Osteoblast (primary cell): ENCODE measurements around the gene CTLA4. TPM values are rescaled to one million over a fixed set of nuclear protein-coding genes. Genes with fewer than 3 reads are reported as not detected.

Experiments
- DNase-seq: peaks from one replicate; pipeline ENCODE4 v3.0.0; 2011; ENCODE audit warnings: low spot score, mixed read lengths; ENCODE audit not compliant: insufficient read length; ENCODE audit errors: missing footprints
- H2AFZ ChIP-seq: 2 replicates; pipeline ENCODE4 v1.6.0; 2011; ENCODE audit warnings: mild to moderate bottlenecking, low read length
- H3K27ac ChIP-seq: 2 replicates; pipeline ENCODE4 v1.5.1; 2011; ENCODE audit warnings: mild to moderate bottlenecking, low read depth, low read length, moderate library complexity
- H3K27me3 ChIP-seq: 2 replicates; pipeline ENCODE4 v1.6.0; 2012; ENCODE audit warnings: mild to moderate bottlenecking, control low read depth, inconsistent platforms, low read length, moderate library complexity; ENCODE audit not compliant: insufficient read depth
- H3K36me3 ChIP-seq: 2 replicates; pipeline ENCODE4 v1.5.1; 2011; ENCODE audit warnings: mild to moderate bottlenecking, low read length, control low read depth, moderate library complexity; ENCODE audit not compliant: insufficient read depth
- H3K4me1 ChIP-seq: 2 replicates; pipeline ENCODE4 v1.5.1; 2011; ENCODE audit warnings: mild to moderate bottlenecking, low read length, control low read depth, moderate library complexity; ENCODE audit not compliant: insufficient read depth
- H3K4me2 ChIP-seq: 2 replicates; pipeline ENCODE4 v1.6.0; 2011; ENCODE audit warnings: mild to moderate bottlenecking, low read length; ENCODE audit not compliant: insufficient read depth
- H3K4me3 ChIP-seq: fragments of 200-600 bp; sonication (generic); 3 replicates; pipeline ENCODE4 v1.5.1; 2012; ENCODE audit warnings: mild to moderate bottlenecking, low read length, inconsistent platforms; ENCODE audit not compliant: insufficient read depth
- H3K79me2 ChIP-seq: 2 replicates; pipeline ENCODE4 v1.6.0; 2012; ENCODE audit warnings: mild to moderate bottlenecking, low read length, control low read depth, inconsistent platforms; ENCODE audit not compliant: insufficient read depth
- H3K9me3 ChIP-seq: 2 replicates; pipeline ENCODE4 v1.5.1; 2011; ENCODE audit warnings: low read depth, low read length, control low read depth
- H4K20me1 ChIP-seq: 2 replicates; pipeline ENCODE4 v1.6.0; 2012; ENCODE audit warnings: mild to moderate bottlenecking, low read length, control low read depth; ENCODE audit not compliant: insufficient read depth
- total RNA-seq: library from RNA; depleted of rRNA; stranded (reverse); fragments of >200 nt; gene quantifications from 2 replicates; pipeline ENCODE4 v1.2.3, GENCODE V29; 2012
- TF ChIP-seq, protein P1 (sequence below): IDR thresholded peaks from 2 replicates; pipeline ENCODE4 v1.5.1; 2011; ENCODE audit warnings: mild to moderate bottlenecking, low read depth, low read length, moderate library complexity; ENCODE audit errors: extremely low read depth

CTLA4 gene
- total RNA-seq, 1 donor = not detected

GRCh38 chr2:203870481-203870880, 2.9 kb downstream of the CTLA4 start:
- H3K79me2 ChIP-seq = no peaks in the 10 kb centered on the region
- no peaks in the 10 kb centered on the region for H3K4me1 ChIP-seq
- no peak overlapping the region for H2AFZ ChIP-seq
- H3K27ac ChIP-seq = no peak overlapping the region
- TF ChIP-seq, protein P1, sequence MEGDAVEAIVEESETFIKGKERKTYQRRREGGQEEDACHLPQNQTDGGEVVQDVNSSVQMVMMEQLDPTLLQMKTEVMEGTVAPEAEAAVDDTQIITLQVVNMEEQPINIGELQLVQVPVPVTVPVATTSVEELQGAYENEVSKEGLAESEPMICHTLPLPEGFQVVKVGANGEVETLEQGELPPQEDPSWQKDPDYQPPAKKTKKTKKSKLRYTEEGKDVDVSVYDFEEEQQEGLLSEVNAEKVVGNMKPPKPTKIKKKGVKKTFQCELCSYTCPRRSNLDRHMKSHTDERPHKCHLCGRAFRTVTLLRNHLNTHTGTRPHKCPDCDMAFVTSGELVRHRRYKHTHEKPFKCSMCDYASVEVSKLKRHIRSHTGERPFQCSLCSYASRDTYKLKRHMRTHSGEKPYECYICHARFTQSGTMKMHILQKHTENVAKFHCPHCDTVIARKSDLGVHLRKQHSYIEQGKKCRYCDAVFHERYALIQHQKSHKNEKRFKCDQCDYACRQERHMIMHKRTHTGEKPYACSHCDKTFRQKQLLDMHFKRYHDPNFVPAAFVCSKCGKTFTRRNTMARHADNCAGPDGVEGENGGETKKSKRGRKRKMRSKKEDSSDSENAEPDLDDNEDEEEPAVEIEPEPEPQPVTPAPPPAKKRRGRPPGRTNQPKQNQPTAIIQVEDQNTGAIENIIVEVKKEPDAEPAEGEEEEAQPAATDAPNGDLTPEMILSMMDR = no peak
- no peak for DNase-seq
- H3K36me3 ChIP-seq = no peaks in the 10 kb centered on the region
- H3K4me3 ChIP-seq = no peak overlapping the region
- no peaks in the 10 kb centered on the region for H4K20me1 ChIP-seq
- H3K27me3 ChIP-seq = peaks cover 39% of the 10 kb centered on the region
- no peak overlapping the region for H3K4me2 ChIP-seq
- no peaks in the 10 kb centered on the region for H3K9me3 ChIP-seq

DNA sequence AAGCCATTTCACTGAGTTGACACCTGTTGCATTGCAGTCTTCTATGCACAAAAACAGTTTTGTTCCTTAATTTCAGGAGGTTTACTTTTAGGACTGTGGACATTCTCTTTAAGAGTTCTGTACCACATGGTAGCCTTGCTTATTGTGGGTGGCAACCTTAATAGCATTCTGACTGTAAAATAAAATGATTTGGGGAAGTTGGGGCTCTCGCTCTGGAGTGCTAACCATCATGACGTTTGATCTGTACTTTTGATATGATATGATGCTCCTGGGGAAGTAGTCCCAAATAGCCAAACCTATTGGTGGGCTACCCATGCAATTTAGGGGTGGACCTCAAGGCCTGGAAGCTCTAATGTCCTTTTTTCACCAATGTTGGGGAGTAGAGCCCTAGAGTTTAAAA, 3.4 kb downstream of the CTLA4 start:
- H2AFZ ChIP-seq = no peak overlapping the region
- TF ChIP-seq, protein P1 = no peak
- no peaks in the 10 kb centered on the region for H3K9me3 ChIP-seq
- H3K4me1 ChIP-seq = no peaks in the 10 kb centered on the region
- no peak for DNase-seq
- no peak overlapping the region for H3K4me2 ChIP-seq
- H3K36me3 ChIP-seq = no peaks in the 10 kb centered on the region
- no peak overlapping the region for H3K4me3 ChIP-seq
- no peaks in the 10 kb centered on the region for H4K20me1 ChIP-seq
- no peaks in the 10 kb centered on the region for H3K79me2 ChIP-seq
- H3K27ac ChIP-seq = no peak overlapping the region
- peaks cover 40% of the 10 kb centered on the region for H3K27me3 ChIP-seq

DNA sequence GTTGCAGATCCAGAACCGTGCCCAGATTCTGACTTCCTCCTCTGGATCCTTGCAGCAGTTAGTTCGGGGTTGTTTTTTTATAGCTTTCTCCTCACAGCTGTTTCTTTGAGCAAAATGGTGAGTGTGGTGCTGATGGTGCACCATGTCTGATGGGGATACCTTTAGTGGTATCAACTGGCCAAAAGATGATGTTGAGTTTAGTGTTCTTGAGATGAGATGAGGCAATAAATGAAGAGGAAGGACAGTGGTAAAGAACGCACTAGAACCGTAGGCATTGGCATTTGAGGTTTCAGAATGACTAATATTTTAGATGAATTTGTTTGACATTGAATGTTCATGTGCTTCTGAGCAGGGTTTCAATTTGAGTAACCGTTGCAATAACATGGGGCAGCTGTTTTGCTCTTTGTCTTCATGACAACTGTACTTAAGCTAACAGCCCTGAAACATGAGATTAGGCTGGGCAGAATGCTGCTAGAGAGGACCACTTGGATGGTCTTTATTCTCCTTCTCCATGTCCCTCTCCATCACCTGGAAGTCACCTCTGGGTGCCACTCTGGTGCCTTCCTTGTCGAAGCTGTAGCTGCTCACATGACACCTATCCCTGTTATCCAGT, 3.9 kb downstream of the CTLA4 start:
- H4K20me1 ChIP-seq = no peaks in the 10 kb centered on the region
- no peak overlapping the region for H2AFZ ChIP-seq
- no peaks in the 10 kb centered on the region for H3K36me3 ChIP-seq
- no peak for DNase-seq
- no peaks in the 10 kb centered on the region for H3K4me1 ChIP-seq
- no peaks in the 10 kb centered on the region for H3K9me3 ChIP-seq
- H3K79me2 ChIP-seq = no peaks in the 10 kb centered on the region
- no peak overlapping the region for H3K27ac ChIP-seq
- TF ChIP-seq, protein P1 = no peak
- no peak overlapping the region for H3K4me2 ChIP-seq
- no peak overlapping the region for H3K4me3 ChIP-seq
- H3K27me3 ChIP-seq = peaks cover 37% of the 10 kb centered on the region

DNA sequence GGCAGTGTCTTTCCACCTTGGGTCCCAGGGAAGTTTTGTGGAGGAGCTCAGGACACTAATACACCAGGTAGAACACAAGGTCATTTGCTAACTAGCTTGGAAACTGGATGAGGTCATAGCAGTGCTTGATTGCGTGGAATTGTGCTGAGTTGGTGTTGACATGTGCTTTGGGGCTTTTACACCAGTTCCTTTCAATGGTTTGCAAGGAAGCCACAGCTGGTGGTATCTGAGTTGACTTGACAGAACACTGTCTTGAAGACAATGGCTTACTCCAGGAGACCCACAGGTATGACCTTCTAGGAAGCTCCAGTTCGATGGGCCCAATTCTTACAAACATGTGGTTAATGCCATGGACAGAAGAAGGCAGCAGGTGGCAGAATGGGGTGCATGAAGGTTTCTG, 5.9 kb downstream of the CTLA4 start:
- no peaks in the 10 kb centered on the region for H4K20me1 ChIP-seq
- no peak overlapping the region for H3K27ac ChIP-seq
- H3K9me3 ChIP-seq = no peaks in the 10 kb centered on the region
- H3K36me3 ChIP-seq = no peaks in the 10 kb centered on the region
- TF ChIP-seq, protein P1 = no peak
- no peak overlapping the region for H3K4me3 ChIP-seq
- no peak overlapping the region for H3K4me2 ChIP-seq
- no peaks in the 10 kb centered on the region for H3K79me2 ChIP-seq
- H3K27me3 ChIP-seq = peaks cover 31% of the 10 kb centered on the region
- no peaks in the 10 kb centered on the region for H3K4me1 ChIP-seq
- no peak for DNase-seq
- no peak overlapping the region for H2AFZ ChIP-seq
